Right lobe of liver (tissue), 6 donors: ENCODE data around the gene VWA8. TPM values are rescaled to one million over a fixed set of nuclear protein-coding genes. Genes with fewer than 3 reads are reported as not detected.

Experiments used
- ATAC-seq, 4 donors: fragments of 200-7000 bp; cut with Tn5 transposase; one replicate each; pipeline ENCODE4 v1.9.1; 2020; ENCODE audit warnings: mild to moderate bottlenecking in 4 of 4, moderate library complexity in 4 of 4
- DNase-seq, 3 donors: peaks; one replicate each; pipeline ENCODE4 v3.0.0-alpha.2; 2020
- H3K27ac ChIP-seq, 3 donors: fragments of 200-600 bp; one replicate each; pipeline ENCODE4 v1.8.0; 2022
- H3K27me3 ChIP-seq, 2 donors: fragments of 200-600 bp; one replicate each; pipeline ENCODE4 v1.8.0; 2022
- H3K36me3 ChIP-seq, 4 donors: fragments of 200-600 bp; sonication (generic) in 1 of 4; one replicate each; pipeline versions ENCODE4 v1.5.1 to v1.8.0; 2017 to 2022; ENCODE audit warnings: control low read depth in 1 of 4
- H3K4me1 ChIP-seq, 4 donors: fragments of 200-600 bp; sonication (generic) in 1 of 4; one replicate each; pipeline versions ENCODE4 v1.5.1 to v1.8.0; 2017 to 2022; ENCODE audit warnings: control low read depth in 1 of 4
- H3K4me3 ChIP-seq, 3 donors: fragments of 200-600 bp; one replicate each; pipeline ENCODE4 v1.8.0; 2022
- H3K9me3 ChIP-seq, 4 donors: fragments of 200-600 bp; sonication (generic) in 1 of 4; one replicate each; pipeline versions ENCODE4 v1.5.1 to v1.8.0; 2017 to 2022; ENCODE audit warnings: control low read depth in 1 of 4
- CTCF ChIP-seq, 4 donors: fragments of 200-600 bp in 3 of 4; fragments of 450-650 bp in 1 of 4; IDR thresholded peaks; one replicate each; pipeline versions ENCODE4 v1.5.1 to v1.8.0; 2016 to 2022; ENCODE audit warnings: antibody characterized with exemption in 4 of 4, mild to moderate bottlenecking in 2 of 4
- POLR2A ChIP-seq: fragments of 450-650 bp; IDR thresholded peaks from one replicate; pipeline ENCODE4 v1.6.1; 2017; ENCODE audit warnings: antibody characterized with exemption, mild to moderate bottlenecking
- whole genome bisulfite sequencing: methylation state at CpG from one replicate; pipeline ENCODE4 v1.1.6; 2018; ENCODE audit warnings: low coverage, low lambda C conversion rate; ENCODE audit not compliant: insufficient coverage; ENCODE audit errors: missing lambda C conversion rate; 5-methylcytosine and 5-hydroxymethylcytosine counted together
- intact Hi-C, 2 donors: fragments of 100-400 bp; cut with DNase I; formaldehyde crosslinking; loops; one replicate each; pipeline versions ENCODE4 v1.11.2 to v1.14.1; 2022
- total RNA-seq, 6 experiments: library from RNA; depleted of rRNA in 2 of 6; stranded (reverse); fragments of >200 nt in 2 of 6; fragmentation: NEBNext Ultra II Directional in 3 of 6; extraction: Animal tissue kit (Norgen Biotek cat#: 25700) in 3 of 6; gene quantifications; one replicate each; pipeline versions ENCODE4 v1.1.0 to v1.2.4, GENCODE V29; 2016 to 2023
- donor health status: DM: no; HTN: yes; CAD: no.
- donor health status: DM: no; HTN: no; CAD: no.
- donor health status: DM: no; HTN: no; CAD: no.
- donor health status: DM: no; HTN: yes; CAD: no.
- donor health status: DM: no; HTN: yes; CAD: no.

The VWA8 gene
- total RNA-seq, 6 experiments from 2014 or later, result 19.4 to 33.8 (median 30.8) TPM

- DNase-seq, result no peak
- Histone ChIP-seq H3K27me3 (no peaks in the 10 kb centered on the region), H3K4me3 (no peak overlapping the region), H3K36me3 (peaks cover 0 to 3% (median 0%) of the 10 kb centered on the region in 4 donors), H3K27ac (no peak overlapping the region), H3K4me1 (no peaks in the 10 kb centered on the region), H3K9me3 (no peaks in the 10 kb centered on the region)
- TF ChIP-seq CTCF (IDR thresholded peaks at IDR 0.05), result no peak
- no peak for TF ChIP-seq POLR2A
- intact Hi-C loops, result no loop called here
- WGBS, result 94% methylated on average over 2 of the region's 3 CpGs
- no peak for ATAC-seq
These were observed 197.1 kb downstream of the VWA8 start for GRCh38 chr13:41763782-41764181.

DNA sequence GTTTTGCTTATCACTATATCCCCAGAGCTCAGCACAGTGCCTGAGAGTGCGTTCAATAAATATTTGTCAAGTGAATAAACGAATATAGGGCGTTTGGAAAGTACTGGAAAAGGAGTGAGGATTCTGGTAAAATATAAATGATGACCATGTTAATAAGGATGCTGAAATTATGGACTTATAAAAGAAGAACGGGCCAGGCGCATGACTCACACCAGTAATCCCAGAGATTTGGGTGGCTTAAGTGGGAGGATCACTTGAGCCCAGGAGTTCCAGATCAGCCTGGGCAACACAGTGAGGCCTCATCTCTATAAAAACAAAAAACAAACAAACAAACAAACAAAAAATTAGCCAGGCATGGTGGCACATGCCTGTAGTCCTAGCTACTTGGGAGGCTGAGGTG is 198.1 kb downstream of the VWA8 start:
- 86% methylated on average over 5 of the region's 5 CpGs for WGBS
- Histone ChIP-seq H3K27me3 (no peaks in the 10 kb centered on the region), H3K4me3 (no peak overlapping the region), H3K36me3 (peaks cover 0 to 3% (median 0%) of the 10 kb centered on the region in 4 donors), H3K9me3 (no peaks in the 10 kb centered on the region), H3K4me1 (no peaks in the 10 kb centered on the region), H3K27ac (no peak overlapping the region)
- TF ChIP-seq CTCF (IDR thresholded peaks at IDR 0.05) (no peak), POLR2A (no peak)
- ATAC-seq, result no peak
- intact Hi-C loops, result no loop called here
- no peak for DNase-seq

GRCh38 chr13:41756198-41756880 is 204.6 kb downstream of the VWA8 start:
- ATAC-seq (no peak), DNase-seq (no peak)
- Histone ChIP-seq H3K27me3 (no peaks in the 10 kb centered on the region), H3K36me3 (peaks cover 0 to 3% (median 0%) of the 10 kb centered on the region in 4 donors), H3K27ac (no peak overlapping the region), H3K4me3 (no peak overlapping the region), H3K9me3 (no peaks in the 10 kb centered on the region), H3K4me1 (no peaks in the 10 kb centered on the region)
- TF ChIP-seq POLR2A (no peak), CTCF (IDR thresholded peaks at IDR 0.05) (no peak)
- intact Hi-C loops, result no loop called here
- WGBS, result 92% methylated on average over 1 of the region's 1 CpG

- intact Hi-C loops, result no loop called here
- no peaks in the 10 kb centered on the region for H3K9me3 ChIP-seq
- H3K4me1 ChIP-seq, result no peaks in the 10 kb centered on the region
- peak in 1 of 4 donors; percentile 5 for TF ChIP-seq CTCF (IDR thresholded peaks at IDR 0.05)
- TF ChIP-seq POLR2A, result no peak
- no peak overlapping the region for H3K27ac ChIP-seq
- peak in 1 of 4 donors; percentile 55 for ATAC-seq
- 94% methylated on average over 3 of the region's 3 CpGs for WGBS
- no peaks in the 10 kb centered on the region for H3K36me3 ChIP-seq
- no peak for DNase-seq
- H3K27me3 ChIP-seq, result no peaks in the 10 kb centered on the region
- H3K4me3 ChIP-seq, result no peak overlapping the region
These were observed 209.0 kb downstream of the VWA8 start for GRCh38 chr13:41751734-41752445.
